ENCODE measurements around the gene ZNF576.
A peak's percentile ranks its signal among the peaks of the same experiment; 100 is the strongest.

Gene ZNF576

DNA sequence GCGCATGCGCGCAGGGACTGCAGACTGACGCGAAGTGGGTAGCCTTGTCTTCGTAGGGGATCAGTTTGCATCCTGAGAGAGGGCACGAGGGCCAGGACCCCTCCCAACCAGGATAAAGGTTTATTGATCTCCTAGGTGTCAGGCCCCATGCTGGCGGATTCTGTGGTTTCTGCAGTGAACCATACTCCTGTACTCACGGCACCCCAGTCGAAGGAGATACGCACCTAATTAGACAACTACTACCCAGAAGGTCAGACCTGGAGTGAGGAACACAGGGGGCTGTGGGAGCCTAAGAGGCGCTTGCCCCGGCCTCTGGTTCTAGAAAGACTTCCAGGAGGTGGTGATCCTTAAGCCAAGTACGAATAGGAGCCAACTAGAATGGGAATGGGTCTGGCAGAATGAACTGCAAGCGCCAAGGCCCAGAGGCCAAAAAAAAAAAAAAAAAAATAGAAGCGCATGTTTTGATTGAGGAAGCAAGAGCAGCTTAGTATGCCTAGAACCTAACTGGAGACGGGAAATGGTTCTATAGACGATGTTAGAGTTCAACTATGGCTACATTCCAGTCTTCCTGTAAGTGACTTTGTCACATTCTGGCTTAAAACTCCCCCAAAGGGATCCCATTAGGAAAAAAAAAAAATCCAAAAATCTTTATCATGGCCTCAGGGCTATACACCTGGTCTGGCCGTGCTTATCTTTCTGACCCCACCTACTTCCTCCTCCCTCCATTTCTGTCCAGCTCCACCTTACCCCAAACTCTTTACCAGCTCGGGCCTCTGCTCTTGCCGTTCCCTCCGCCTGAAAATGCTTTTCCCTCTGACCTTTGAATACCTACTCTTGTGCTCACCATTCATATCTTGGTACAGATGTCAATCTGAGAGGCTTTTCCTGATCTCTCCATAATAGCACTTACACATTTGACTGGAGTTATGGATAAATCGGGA is 23.9 kb downstream of the ZNF576 start:
- no peaks in the 10 kb centered on the region for H3K27me3 ChIP-seq (ENCODE audit: control insufficient read depth in 3 of 3, insufficient read depth in 3 of 3, low read depth in 1 of 3, low read length in 3 of 3)
- no peak overlapping the region for H3K4ac ChIP-seq (ENCODE audit: low read length)
- H3K4me1 ChIP-seq (ENCODE audit: control insufficient read depth in 2 of 2, insufficient read depth in 1 of 2, low read depth in 1 of 2, low read length in 2 of 2), result peaks cover 3 to 10% of the 10 kb centered on the region in 2 donors
- peak overlapping the region; percentile 97 for H2BK5ac ChIP-seq (ENCODE audit: low read length)
- H3K4me2 ChIP-seq (ENCODE audit: insufficient read depth, low read length, poor library complexity, severe bottlenecking), result peak overlapping the region; percentile 55
- DNase-seq (ENCODE audit: low spot score), result no peak
- no CpG with 5 or more reads among the region's 23 CpGs for WGBS, 2 donors (ENCODE audit: extremely low coverage in 2 of 2, insufficient read length in 2 of 2, insufficient replicate concordance in 1 of 2)
- H3K18ac ChIP-seq (ENCODE audit: low read length), result no peak overlapping the region
- no peak overlapping the region for H2BK12ac ChIP-seq (ENCODE audit: low read length)
- no peak overlapping the region for H3K14ac ChIP-seq (ENCODE audit: low read length)
- H3K9ac ChIP-seq (ENCODE audit: low read depth, low read length, poor library complexity), result no peak overlapping the region
- no peak overlapping the region for H4K8ac ChIP-seq (ENCODE audit: low read depth, low read length)
- H3K4me3 ChIP-seq (ENCODE audit: low read length in 2 of 2), result peak overlapping the region; percentile 63 to 68
- no peak overlapping the region for H2AK5ac ChIP-seq (ENCODE audit: low read depth, low read length)
- peaks cover 0 to 2% of the 10 kb centered on the region in 2 donors for H3K9me3 ChIP-seq (replicated peaks in 1 of 2; ENCODE audit: control insufficient read depth in 2 of 2, insufficient read depth in 1 of 2, low read depth in 1 of 2, low read length in 2 of 2)
- H2BK15ac ChIP-seq (ENCODE audit: low read length), result no peak overlapping the region
- H3K23ac ChIP-seq (ENCODE audit: low read depth, low read length, poor library complexity), result no peak overlapping the region
- H2AFZ ChIP-seq (ENCODE audit: low read length), result peak overlapping the region; percentile 82
- no peak overlapping the region for H4K91ac ChIP-seq (ENCODE audit: low read depth, low read length, poor library complexity)
- peak overlapping the region; percentile 99 for H3K27ac ChIP-seq (replicated peaks; ENCODE audit: low read length)
- H2BK120ac ChIP-seq (ENCODE audit: low read depth, low read length), result no peak overlapping the region
- H3K79me1 ChIP-seq (ENCODE audit: low read depth, low read length), result peaks cover 2% of the 10 kb centered on the region
- H3K36me3 ChIP-seq (replicated peaks in 1 of 2; ENCODE audit: control insufficient read depth in 2 of 2, insufficient read depth in 2 of 2, low read length in 2 of 2), result peaks cover 16 to 44% of the 10 kb centered on the region in 2 donors

DNA sequence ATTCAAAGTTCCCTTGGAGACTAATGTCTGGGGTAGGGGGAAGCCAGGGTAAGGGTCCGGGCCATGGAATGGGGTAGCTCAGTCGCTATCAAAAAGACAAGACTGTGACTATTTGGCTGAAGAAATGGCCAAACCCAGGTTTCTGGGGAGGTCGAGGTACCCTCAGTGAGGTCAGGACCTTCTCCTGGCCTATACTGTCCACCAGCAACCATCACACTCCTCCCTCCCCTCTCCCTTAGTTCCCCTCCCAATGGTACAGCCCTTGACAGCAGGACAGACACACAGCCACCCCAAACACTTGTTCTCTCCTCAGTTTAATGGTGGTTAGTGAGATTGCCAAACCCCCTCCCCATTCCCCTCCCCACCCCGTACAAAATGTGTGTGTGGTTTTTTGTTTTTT is 25.7 kb downstream of the ZNF576 start:
- Histone ChIP-seq H3K36me3 (replicated peaks in 1 of 2; ENCODE audit: control insufficient read depth in 2 of 2, insufficient read depth in 2 of 2, low read length in 2 of 2) (peaks cover 30 to 50% of the 10 kb centered on the region in 2 donors), H2BK15ac (ENCODE audit: low read length) (no peak overlapping the region), H2AK5ac (ENCODE audit: low read depth, low read length) (no peak overlapping the region), H3K9ac (ENCODE audit: low read depth, low read length, poor library complexity) (no peak overlapping the region), H2BK120ac (ENCODE audit: low read depth, low read length) (no peak overlapping the region), H2AFZ (ENCODE audit: low read length) (no peak overlapping the region), H2BK12ac (ENCODE audit: low read length) (no peak overlapping the region), H3K9me3 (replicated peaks in 1 of 2; ENCODE audit: control insufficient read depth in 2 of 2, insufficient read depth in 1 of 2, low read depth in 1 of 2, low read length in 2 of 2) (peaks cover 0 to 2% of the 10 kb centered on the region in 2 donors), H3K4me2 (ENCODE audit: insufficient read depth, low read length, poor library complexity, severe bottlenecking) (no peak overlapping the region), H3K4ac (ENCODE audit: low read length) (no peak overlapping the region), H3K14ac (ENCODE audit: low read length) (no peak overlapping the region), H3K23ac (ENCODE audit: low read depth, low read length, poor library complexity) (no peak overlapping the region), H3K4me1 (ENCODE audit: control insufficient read depth in 2 of 2, insufficient read depth in 1 of 2, low read depth in 1 of 2, low read length in 2 of 2) (peaks cover 3 to 10% of the 10 kb centered on the region in 2 donors), H3K27ac (replicated peaks; ENCODE audit: low read length) (no peak overlapping the region), H3K27me3 (ENCODE audit: control insufficient read depth in 3 of 3, insufficient read depth in 3 of 3, low read depth in 1 of 3, low read length in 3 of 3) (no peaks in the 10 kb centered on the region), H2BK5ac (ENCODE audit: low read length) (no peak overlapping the region), H3K18ac (ENCODE audit: low read length) (no peak overlapping the region), H3K79me1 (ENCODE audit: low read depth, low read length) (no peaks in the 10 kb centered on the region), H3K4me3 (ENCODE audit: low read length in 2 of 2) (no peak overlapping the region), H4K8ac (ENCODE audit: low read depth, low read length) (no peak overlapping the region), H4K91ac (ENCODE audit: low read depth, low read length, poor library complexity) (no peak overlapping the region)
- DNase-seq (ENCODE audit: low spot score), result no peak
- no CpG with 5 or more reads among the region's 4 CpGs for WGBS, 2 donors (ENCODE audit: extremely low coverage in 2 of 2, insufficient read length in 2 of 2, insufficient replicate concordance in 1 of 2)

DNA sequence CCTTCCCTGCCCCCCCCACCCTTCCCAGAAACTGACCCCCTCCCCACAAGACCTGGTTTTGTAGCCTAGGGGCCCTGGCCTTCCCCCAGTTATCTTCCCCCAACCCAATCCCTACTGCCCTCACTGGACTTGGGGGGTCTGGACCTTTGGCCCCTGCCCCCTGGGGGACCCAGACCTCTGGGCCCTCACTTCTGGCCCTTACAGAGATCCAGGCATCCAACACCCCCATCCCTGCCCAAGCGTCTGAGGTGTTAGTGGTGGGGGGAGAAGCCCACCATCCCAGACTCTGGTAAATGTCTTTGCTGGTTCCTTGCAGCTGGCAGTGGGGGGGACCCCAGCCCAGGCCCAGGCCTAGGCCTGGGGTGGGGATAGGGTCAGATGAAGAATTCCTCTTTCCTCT is 26.6 kb downstream of the ZNF576 start:
- Histone ChIP-seq H3K27me3 (ENCODE audit: control insufficient read depth in 3 of 3, insufficient read depth in 3 of 3, low read depth in 1 of 3, low read length in 3 of 3) (no peaks in the 10 kb centered on the region), H2BK12ac (ENCODE audit: low read length) (no peak overlapping the region), H3K4me1 (ENCODE audit: control insufficient read depth in 2 of 2, insufficient read depth in 1 of 2, low read depth in 1 of 2, low read length in 2 of 2) (peaks cover 3 to 10% of the 10 kb centered on the region in 2 donors), H3K36me3 (replicated peaks in 1 of 2; ENCODE audit: control insufficient read depth in 2 of 2, insufficient read depth in 2 of 2, low read length in 2 of 2) (peaks cover 35 to 55% of the 10 kb centered on the region in 2 donors), H3K4me3 (ENCODE audit: low read length in 2 of 2) (no peak overlapping the region), H3K14ac (ENCODE audit: low read length) (no peak overlapping the region), H3K4ac (ENCODE audit: low read length) (no peak overlapping the region), H3K79me1 (ENCODE audit: low read depth, low read length) (no peaks in the 10 kb centered on the region), H3K9me3 (replicated peaks in 1 of 2; ENCODE audit: control insufficient read depth in 2 of 2, insufficient read depth in 1 of 2, low read depth in 1 of 2, low read length in 2 of 2) (peaks cover 0 to 2% of the 10 kb centered on the region in 2 donors), H3K23ac (ENCODE audit: low read depth, low read length, poor library complexity) (no peak overlapping the region), H2BK5ac (ENCODE audit: low read length) (no peak overlapping the region), H2BK15ac (ENCODE audit: low read length) (no peak overlapping the region), H3K4me2 (ENCODE audit: insufficient read depth, low read length, poor library complexity, severe bottlenecking) (no peak overlapping the region), H3K27ac (replicated peaks; ENCODE audit: low read length) (no peak overlapping the region), H2AFZ (ENCODE audit: low read length) (no peak overlapping the region), H4K8ac (ENCODE audit: low read depth, low read length) (no peak overlapping the region), H3K9ac (ENCODE audit: low read depth, low read length, poor library complexity) (no peak overlapping the region), H3K18ac (ENCODE audit: low read length) (no peak overlapping the region), H2AK5ac (ENCODE audit: low read depth, low read length) (no peak overlapping the region), H4K91ac (ENCODE audit: low read depth, low read length, poor library complexity) (no peak overlapping the region), H2BK120ac (ENCODE audit: low read depth, low read length) (no peak overlapping the region)
- WGBS, 2 donors (ENCODE audit: extremely low coverage in 2 of 2, insufficient read length in 2 of 2, insufficient replicate concordance in 1 of 2), result no CpG with 5 or more reads among the region's 1 CpG
- no peak for DNase-seq (ENCODE audit: low spot score)

DNA sequence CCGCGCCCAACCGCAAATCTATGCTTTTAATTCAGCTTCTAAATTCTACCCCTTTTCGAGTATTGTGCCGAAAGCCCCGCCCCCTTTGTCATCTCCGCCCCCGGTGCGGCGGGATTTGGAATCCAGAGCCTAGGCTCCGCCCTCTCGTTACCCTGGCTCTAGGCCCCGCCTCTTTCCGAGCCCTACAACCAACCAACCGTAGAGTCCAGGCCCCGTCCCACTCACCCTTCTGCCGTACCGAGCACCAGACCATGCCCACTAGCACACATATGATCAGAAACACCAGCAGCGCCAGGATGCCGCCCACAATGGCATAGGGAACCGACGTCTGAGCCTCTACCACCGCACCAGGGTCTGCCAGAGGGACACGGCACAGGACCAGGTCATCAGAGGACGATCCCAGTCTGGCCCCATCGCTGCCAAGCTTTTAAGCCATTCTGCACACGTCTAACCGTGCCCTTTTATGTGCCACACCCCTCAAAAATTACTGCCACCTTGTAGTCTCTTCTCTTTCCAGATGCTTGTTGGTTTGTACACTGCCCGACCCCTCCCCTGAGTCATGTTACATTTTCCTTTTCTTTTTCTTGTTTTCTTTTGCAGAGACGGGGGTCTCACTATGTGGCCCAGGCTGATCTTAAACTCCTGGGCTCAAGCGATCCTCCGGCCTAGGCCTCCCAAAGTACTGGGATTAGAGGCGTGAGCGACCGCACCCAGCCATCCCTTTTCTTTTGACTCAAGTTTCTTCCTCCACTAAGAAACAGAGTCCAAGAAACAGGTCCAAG is 27.7 kb downstream of the ZNF576 start:
- Histone ChIP-seq H2BK120ac (ENCODE audit: low read depth, low read length) (peak overlapping the region; percentile 23), H3K4me1 (ENCODE audit: control insufficient read depth in 2 of 2, insufficient read depth in 1 of 2, low read depth in 1 of 2, low read length in 2 of 2) (peaks cover 3 to 7% of the 10 kb centered on the region in 2 donors), H3K9ac (ENCODE audit: low read depth, low read length, poor library complexity) (no peak overlapping the region), H3K36me3 (replicated peaks in 1 of 2; ENCODE audit: control insufficient read depth in 2 of 2, insufficient read depth in 2 of 2, low read length in 2 of 2) (peaks cover 35 to 62% of the 10 kb centered on the region in 2 donors), H2AFZ (ENCODE audit: low read length) (no peak overlapping the region), H3K4me2 (ENCODE audit: insufficient read depth, low read length, poor library complexity, severe bottlenecking) (no peak overlapping the region), H3K79me1 (ENCODE audit: low read depth, low read length) (no peaks in the 10 kb centered on the region), H2BK5ac (ENCODE audit: low read length) (no peak overlapping the region), H3K27me3 (ENCODE audit: control insufficient read depth in 3 of 3, insufficient read depth in 3 of 3, low read depth in 1 of 3, low read length in 3 of 3) (no peaks in the 10 kb centered on the region), H3K4me3 (ENCODE audit: low read length in 2 of 2) (no peak overlapping the region), H2AK5ac (ENCODE audit: low read depth, low read length) (no peak overlapping the region), H3K4ac (ENCODE audit: low read length) (no peak overlapping the region), H4K91ac (ENCODE audit: low read depth, low read length, poor library complexity) (peak overlapping the region; percentile 85), H4K8ac (ENCODE audit: low read depth, low read length) (no peak overlapping the region), H3K23ac (ENCODE audit: low read depth, low read length, poor library complexity) (no peak overlapping the region), H3K9me3 (replicated peaks in 1 of 2; ENCODE audit: control insufficient read depth in 2 of 2, insufficient read depth in 1 of 2, low read depth in 1 of 2, low read length in 2 of 2) (peaks cover 0 to 2% of the 10 kb centered on the region in 2 donors), H2BK15ac (ENCODE audit: low read length) (no peak overlapping the region), H2BK12ac (ENCODE audit: low read length) (no peak overlapping the region), H3K14ac (ENCODE audit: low read length) (no peak overlapping the region), H3K18ac (ENCODE audit: low read length) (no peak overlapping the region), H3K27ac (replicated peaks; ENCODE audit: low read length) (no peak overlapping the region)
- WGBS, 2 donors (ENCODE audit: extremely low coverage in 2 of 2, insufficient read length in 2 of 2, insufficient replicate concordance in 1 of 2), result no CpG with 5 or more reads among the region's 35 CpGs
- DNase-seq (ENCODE audit: low spot score), result no peak
